HL-60 (cell line): Measurements from ENCODE around the gene CENPX.

Experiments used
- CTCF ChIP-seq: IDR thresholded peaks from one replicate; pipeline ENCODE4 v1.5.1; 2011; ENCODE audit warnings: low read length, control low read depth, inconsistent platforms; ENCODE audit not compliant: insufficient read depth
- POLR2AphosphoS5 ChIP-seq: IDR thresholded peaks from 2 replicates; pipeline ENCODE4 v1.6.1; 2012; ENCODE audit warnings: low read depth
- SPI1 ChIP-seq: IDR thresholded peaks from 2 replicates; pipeline ENCODE4 v1.6.1; 2012; ENCODE audit warnings: low read depth, mild to moderate bottlenecking, borderline replicate concordance

GRCh38 chr17:82004517-82005455 is 17.9 kb downstream of the CENPX start:
- TF ChIP-seq POLR2AphosphoS5 (no peak), CTCF (no peak), SPI1 (no peak)
